ENCODE results near the gene ZNF853.
A peak's percentile ranks its signal among the peaks of the same experiment; 100 is the strongest.

The ZNF853 gene

DNA sequence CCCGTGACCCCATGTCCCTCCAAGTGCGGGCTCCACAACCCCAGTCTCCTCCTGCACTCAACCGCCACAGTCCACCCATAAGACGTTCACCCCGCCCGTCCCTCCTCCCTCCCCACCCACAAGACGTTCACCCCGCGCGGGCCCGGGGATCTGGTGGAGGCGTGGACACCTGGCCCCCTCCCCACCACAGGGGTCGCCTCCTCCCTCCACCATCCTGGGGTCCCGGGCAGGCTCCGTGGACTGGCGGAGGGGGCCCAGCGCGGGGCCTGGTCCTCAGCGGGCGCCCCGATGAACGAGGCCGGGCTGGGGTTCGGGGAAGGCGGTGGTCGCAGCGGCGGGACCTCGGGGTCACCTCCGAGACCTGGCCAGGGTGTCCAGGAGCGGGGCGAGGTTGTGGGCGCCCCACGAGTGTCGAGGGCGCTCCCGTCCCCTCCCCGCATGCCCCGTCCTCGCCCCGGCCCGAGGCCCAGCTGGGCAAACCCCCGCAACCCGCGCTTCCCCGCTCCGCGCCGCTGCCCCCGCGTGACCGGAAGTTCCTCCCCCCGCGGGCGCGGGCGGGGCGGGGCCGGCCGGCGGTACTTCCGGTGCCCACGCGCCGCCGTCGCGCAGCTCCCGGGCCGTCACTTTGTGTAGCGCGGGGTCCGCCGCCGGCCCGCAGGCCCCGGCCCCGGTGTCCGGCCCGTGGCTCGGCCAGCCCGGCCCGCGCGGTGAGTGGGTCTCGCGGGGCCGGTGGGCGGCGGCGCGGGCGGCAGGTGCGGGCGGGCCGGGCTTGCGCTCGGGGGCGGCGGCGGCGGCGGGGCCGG, 21.5 kb downstream of the ZNF853 start, which contains the start of gene ZNF316:
Gene ZNF316, plus strand, starts transcription at position 578 of the 803 bp plus-strand sequence. CDS start 5,092 bp downstream, outside the sequence.
- DNase-seq (ENCODE audit: low spot score) = peak; percentile 82

DNA sequence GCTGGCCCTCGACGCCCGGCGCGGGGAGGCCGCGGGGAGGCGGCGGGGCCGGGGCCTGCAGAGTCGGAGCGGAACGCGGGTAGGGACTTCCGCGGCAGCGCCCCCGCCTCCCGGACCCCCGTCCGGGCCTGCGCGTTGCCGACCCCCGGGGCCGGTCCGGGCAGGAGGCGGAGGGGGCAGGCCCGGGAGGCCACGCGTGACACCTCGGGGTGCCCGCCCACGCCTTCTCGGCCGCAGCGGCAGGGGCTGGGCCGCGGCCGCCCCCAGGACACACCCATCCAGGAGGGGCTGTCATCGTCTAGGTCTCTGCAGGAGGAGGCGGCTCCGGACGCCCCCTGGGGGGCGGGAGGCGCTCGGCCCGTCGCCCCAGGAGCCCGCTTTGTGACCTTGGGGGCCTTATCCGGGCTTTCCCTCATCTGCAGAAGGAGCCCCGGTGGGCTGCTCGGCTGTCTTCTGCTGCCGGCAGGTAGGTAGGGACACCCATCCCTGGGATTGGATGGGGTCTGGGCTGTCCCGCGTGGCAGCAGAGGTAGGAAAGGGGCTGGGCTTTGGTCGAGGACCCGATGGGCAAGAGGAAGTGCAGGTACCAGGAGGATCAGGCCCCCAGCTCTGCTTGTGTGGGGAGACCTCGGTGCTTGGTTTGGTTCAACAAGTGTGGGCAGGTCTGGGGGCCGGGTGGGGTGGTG, 22.3 kb downstream of the ZNF853 start:
- peak; percentile 23 for DNase-seq (ENCODE audit: low spot score)

DNA sequence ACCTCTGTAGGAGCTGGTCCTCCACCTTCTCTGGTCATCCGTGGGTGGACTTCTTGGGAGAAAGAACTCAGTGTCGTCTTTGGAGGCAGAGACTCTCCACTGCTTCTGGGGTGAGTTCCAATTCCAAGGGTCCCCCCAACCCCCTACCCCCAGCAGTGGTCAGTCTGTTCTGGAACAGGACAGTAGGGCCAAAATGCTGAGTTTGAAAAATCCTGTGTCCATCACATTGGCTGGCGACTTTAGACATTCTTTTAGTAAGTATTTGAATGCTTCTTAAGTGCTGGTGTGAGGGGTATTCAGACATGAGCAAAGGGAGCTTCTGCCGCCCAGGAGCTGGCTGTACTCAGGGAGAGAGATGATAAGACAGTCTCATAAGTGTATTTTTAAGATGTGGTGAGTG, 23.6 kb downstream of the ZNF853 start:
- no peak for DNase-seq (ENCODE audit: low spot score)

DNA sequence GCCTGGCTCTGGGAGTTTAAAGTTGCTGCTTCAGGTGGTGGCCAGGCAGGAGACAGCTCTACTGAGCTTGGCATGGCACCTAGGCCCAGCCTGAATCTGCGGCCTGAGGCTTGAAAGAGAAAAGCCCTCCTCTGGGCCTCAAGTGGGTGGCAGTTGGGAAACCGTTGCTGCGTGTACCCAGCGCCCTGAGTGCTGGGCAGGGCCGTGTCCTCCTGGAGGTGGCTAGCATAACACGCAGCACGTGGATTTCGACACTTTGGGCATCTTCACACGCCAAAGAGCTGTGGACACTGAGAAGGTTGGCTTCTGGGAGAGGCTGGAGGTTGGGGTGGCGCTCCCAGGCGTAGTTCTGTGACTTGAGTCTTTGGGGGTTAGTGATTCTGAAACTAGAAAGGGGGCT, 24.2 kb downstream of the ZNF853 start:
- DNase-seq (ENCODE audit: low spot score) = no peak

DNA sequence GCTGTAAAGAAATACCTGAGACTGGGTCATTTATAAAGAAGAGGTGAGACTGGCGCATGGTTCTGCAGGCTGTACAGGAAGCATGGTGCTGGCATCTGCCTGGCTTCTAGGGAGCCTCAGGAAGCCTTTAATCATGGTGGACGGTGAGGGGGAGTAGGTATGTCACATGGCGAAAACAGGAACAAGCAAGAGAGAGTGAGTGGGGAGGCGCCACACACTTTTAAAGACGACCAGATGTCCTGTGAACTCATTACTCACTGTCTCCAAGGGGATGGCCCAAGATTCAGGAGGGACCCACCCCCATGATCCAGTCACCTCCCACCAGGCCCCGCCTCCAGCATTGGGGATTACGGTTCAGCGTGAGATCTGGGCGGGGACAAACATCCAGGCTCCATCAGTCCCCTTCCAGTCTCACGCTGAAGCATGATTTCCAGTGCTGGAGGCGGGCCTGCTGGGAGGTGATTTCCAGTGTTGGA, 24.9 kb downstream of the ZNF853 start:
- DNase-seq (ENCODE audit: low spot score) = peak; percentile 15

DNA sequence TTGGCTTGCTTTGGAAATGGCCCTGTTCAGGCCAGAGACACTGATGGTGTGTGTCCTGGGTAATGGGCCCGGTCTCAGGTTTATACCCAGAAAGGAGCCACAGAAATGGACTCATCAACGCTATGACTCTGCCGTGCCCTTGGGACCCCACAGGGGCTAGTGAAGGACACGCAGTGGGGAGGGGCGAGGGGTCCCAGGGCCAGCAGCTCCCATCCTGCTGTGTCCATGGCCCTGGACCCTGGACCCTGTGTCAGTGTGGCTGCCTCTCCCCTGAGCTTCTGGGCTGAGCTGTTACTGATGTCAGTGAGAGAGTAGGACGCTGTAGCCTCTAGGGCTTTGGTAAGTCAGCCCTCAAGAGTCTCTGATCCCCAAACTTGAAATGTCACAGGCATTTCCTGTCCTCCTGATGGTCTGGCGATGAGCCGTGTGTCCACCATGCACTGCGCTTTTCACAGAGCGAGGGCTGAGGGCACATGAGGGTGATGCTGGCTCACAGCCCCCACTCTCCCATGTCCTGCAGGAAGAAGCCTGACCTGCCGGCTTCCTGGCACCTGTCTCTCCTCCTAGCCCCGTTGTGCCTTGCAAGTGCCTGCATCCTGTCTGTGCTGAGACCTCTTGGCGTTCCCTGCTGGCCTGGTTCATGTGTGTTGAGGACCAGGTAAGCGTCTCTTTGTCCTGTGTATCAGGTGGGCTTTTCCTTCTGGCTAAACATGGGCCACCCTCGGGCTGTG, 26.1 kb downstream of the ZNF853 start:
- no peak for DNase-seq (ENCODE audit: low spot score)

DNA sequence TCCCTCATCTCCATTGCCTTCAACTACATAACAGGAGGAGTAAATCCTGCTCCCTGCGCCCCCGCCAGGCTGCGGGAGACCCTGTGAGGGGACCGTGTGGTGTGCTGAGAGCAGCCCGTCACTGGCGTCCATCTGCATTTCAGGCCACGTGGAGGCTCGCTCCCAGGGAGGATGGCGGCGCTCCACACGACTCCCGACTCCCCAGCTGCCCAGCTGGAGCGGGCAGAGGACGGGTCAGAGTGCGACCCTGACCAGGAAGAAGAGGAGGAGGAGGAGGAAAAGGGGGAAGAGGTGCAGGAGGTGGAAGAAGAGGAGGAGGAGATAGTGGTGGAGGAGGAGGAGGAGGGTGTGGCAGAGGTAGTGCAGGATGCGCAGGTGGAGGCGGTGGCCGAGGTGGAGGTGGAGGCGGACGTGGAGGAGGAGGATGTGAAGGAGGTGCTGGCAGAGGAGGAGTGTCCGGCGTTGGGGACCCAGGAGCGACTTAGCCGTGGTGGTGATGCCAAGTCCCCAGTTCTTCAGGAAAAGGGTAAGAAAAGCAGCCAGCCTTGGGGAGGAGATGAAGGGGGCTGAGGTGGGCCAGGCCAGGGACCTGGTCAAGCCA, 26.9 kb downstream of the ZNF853 start:
- DNase-seq (ENCODE audit: low spot score) = no peak

DNA sequence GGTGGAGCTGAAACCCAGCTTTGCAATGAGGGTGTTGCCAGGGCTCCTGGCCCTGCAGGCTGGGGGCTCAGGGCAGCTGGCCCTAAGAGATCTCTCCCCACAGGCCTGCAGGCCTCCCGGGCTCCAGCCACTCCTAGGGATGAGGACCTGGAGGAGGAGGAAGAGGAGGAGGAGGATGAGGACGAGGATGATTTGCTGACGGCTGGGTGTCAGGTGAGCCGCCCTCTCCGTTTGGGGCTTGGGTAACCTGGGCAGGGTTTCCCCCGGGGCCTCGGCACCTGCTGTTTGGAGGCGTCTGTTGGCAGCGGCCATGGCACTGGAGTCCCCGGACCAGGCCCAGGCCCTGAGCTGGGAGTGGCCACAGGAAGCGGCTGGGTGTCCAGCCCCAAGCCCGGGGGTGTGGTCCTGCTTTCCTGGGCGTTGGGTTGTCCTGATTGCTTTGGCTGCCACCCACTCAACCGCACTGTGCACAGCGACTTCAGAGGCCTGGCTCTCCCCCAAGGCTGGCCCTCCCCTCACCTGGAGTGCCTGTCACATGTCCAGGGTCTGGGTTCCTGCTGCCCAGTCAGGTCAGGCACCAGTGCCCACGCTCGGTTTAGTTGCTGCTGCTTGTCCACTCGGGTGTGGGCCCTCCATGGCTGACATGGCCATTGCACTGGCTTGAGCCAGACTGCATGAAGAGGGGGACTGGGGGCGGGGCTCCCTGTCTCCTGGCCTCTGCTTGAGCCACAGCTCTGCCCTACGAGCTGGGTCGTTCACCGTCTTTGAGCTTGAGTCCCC, 27.6 kb downstream of the ZNF853 start:
- DNase-seq (ENCODE audit: low spot score) = no peak

DNA sequence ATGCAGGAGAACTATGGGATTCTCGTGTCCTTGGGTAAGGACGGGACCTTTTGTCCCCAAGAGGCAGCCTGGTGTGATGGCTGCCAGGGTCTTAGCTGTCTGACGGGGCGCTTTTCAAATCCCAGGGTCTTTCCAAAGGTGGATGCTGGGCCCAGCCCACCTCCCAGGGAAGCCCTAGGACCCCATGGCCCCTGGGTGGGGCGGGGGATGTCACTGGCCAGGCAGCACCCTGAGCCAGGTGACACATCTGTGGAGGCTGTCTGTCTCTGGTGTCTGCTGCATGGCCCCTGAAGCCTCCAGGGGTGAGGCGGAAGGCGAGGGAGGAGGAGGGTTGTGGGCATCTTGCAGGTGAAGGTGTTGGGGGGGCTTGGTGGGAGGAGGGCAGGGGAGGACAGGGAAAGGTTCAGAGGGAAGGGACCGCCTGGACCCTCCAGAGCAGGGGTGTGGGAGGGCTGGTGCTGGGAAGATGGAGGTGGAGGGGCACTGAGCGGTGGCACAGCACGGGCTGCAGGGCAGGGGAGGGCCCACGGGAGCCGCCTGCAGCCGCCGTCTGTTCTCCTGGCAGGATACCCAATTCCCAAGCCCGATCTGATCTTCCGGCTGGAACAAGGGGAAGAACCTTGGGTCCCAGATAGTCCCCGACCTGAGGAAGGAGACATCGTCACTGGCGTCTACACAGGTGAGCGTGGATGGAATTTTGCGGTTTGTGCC, 28.7 kb downstream of the ZNF853 start:
- DNase-seq (ENCODE audit: low spot score) = no peak

DNA sequence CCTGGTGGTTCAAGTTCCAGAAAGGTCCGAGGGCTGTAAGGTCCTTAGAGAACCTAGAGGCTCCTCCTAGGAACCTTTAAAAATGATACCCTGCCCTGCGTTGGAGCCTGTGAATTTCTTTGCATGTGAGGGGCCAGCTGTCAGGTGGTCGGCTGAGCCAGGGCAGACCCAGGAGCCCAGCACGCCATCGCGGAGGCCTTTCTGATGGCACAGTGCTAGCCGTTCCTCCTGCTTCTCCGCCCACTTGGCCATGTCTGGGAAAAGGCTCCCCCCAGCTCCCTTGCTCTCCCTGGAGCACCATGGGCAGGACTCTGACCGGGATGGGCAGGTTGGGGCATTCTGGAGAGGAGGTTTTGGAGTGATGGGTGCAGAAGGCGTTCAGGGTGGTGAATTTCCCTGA, 29.3 kb downstream of the ZNF853 start:
- no peak for DNase-seq (ENCODE audit: low spot score)

DNA sequence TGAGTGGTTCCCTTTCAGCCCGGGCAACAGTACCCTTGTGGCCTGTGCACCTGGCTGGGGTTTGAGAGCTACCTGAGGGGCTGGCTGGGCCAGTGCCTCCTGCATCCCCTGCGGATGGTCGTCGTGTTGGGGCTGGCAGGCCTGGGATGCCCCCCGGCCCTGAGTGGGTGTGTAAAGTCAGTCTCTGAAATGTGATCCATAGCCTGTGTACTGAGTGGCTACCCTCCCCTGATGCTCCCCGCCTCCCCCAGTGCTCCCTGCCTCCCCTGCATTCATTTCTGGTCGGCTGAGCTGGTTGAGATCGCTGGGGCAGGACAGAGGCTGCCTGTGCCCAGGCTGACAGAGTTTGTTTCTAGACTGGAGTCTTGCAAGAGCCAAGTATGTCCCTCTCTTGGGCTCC, 31.1 kb downstream of the ZNF853 start:
- no peak for DNase-seq (ENCODE audit: low spot score)

DNA sequence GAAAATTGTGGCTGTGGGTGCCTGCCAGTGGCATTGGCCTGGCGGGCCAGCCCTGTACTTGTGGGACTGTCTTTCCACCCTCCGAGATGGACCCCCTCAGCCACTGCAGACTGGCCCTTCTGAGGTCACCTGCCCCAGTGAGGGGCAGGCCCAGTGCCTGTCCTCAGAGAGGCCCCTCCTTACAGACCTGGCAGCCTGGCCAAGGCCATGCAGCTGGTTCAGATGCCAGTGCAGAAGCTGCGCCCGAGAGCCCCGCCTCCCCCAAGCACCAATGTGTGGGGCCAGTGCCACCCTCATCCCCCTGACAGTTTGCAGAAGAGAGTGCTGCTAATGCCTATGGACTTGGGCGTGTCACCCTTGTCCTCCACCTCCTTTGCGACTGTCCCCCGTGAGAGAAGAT, 31.7 kb downstream of the ZNF853 start:
- no peak for DNase-seq (ENCODE audit: low spot score)

DNA sequence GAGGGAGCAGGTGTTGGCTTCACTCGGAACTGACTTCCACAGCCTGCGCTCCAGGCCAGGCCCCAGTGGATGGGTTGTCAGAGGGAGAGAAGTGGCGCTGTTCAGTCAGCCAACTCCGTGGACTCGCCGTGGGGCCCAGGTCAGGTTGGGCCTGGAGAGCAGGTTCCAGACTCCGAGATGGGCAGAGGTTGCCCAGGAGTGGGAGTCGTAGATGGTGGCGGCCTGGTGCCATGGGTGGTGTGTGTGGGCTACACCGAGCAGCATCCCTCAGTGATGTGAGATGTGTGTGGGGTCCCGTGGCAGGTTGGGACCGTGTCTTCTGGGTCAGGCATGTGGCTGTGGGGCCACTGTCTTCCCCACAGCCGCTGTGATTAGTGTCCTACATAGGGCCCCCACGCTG, 32.1 kb downstream of the ZNF853 start:
- no peak for DNase-seq (ENCODE audit: low spot score)

DNA sequence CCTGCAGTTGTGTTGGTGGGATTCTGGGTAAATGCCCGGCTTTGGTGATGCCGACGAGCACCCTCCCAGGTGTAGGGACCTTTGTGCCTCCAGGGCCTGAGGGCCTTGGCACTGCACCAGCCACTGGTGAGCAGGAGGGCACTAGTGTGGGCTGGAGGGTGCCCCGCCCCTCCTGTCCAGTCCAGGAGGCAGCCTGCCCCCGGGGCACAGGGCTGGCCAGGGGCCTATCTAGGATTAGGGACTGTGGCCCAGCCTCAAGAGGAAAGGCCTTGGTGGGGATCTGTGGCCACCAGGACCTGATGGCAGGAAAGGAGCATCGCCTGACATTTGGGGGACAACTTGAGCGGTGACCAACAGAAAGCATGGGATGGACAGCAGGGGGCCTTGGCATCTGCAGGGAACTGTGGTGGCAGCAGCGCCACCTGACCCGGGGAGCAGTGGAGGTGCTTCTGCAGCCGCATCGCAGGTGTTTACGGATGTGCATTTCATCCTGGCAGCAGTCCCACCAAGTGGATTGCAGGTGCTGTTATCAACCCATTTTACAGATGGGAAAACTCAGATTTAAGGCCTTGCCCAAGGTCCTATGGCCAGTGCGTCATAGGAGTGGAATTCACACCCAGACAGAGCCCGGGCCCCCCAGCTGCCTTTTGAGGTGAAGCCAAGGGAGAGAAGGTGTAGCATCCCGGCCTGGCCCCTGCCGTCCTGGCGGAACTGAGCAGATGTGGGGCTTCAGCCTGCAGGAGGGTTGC, 32.8 kb downstream of the ZNF853 start:
- no peak for DNase-seq (ENCODE audit: low spot score)

DNA sequence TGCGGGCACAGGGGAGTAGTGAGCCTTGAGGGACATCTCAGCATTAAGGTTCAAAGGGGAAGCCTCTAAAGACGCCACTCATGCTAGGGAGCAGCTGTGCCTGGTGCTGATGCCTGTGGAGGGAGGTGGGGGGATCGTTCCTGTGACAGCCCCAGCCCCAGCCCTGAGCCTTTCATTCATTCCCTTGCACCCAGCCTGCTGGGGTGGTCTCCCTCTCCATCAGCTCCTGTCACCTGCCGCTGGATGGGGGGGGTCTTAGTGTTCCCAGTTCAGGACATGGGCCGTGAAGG, 33.4 kb downstream of the ZNF853 start:
- DNase-seq (ENCODE audit: low spot score) = no peak

DNA sequence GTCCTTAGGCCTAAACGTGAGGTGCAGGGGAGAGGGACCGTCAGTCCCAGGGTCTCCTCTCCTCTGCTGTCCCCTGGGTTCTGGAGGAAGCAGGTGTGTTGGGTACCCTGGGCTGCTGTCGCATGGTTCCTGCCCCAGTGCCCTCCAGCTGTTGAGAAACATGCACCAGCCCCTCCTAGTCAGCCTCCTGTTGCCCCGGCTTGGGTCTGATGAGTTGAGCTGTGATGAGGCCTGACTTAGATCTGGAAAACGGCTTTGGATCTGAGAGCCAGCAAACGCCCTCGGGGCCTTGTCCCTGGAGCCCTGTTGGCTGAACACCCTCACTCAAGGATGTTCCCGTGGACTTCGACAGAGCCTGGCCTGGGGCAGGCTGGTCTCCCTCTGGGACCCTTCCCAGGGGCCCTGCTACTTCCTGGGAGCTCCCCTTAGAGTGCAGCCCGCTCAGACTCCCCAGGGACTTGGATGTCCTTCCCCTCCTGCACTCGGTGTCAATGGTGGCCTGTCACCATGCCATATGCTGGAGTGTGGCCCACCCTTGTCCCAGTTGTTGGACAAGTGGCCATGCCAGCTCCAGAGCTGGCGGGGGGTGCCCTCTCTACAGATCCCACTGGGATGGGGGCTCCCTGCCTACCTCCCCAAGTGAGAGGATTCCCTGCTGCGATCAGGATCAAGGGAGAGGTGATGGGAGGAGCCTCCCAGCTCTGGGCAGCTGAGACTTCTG, 34.0 kb downstream of the ZNF853 start:
- DNase-seq (ENCODE audit: low spot score) = no peak

DNA sequence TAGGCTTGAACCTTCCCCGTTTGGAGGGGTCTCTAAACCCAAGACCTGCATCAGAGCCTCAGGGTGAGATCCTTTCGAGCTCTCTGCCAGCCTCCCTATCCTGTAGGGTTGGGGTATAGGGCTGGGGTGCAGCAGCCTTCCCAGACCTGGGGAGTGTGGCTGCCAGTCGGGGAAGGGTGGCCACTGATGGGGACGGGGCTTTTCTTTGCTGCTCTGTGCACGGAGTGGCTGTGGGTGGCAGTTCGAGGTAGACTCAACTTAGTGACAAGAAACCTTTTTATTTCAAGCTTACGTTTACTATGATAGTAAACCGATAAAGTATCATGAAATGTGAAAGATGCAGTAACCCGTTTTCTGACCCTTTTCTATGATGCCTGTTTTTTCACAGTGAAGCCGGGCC, 34.7 kb downstream of the ZNF853 start:
- DNase-seq (ENCODE audit: low spot score) = no peak

DNA sequence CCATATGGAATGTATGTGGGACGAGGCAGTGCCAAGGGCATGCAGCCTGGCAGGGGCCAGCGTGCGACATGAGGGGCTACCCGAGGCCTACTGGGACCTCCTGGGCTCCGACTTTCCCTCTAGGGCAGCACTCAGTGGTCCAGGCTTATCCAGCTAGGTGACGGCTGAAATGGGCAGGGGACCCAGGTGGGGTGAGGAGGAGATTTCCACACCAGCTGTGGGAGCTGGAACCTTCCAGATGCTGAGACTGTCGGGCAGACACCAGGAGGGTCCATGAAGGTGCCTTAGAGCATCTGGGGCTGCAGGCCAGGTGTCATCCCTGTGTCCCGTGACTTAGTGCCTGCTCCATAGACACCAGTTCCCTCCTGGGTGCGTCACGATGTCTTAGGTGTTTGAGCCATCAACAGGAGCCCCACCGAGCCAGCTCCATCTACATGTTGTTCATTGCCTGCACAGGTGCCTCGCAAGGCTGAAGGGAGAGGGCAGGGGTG, 35.2 kb downstream of the ZNF853 start:
- no peak for DNase-seq (ENCODE audit: low spot score)

DNA sequence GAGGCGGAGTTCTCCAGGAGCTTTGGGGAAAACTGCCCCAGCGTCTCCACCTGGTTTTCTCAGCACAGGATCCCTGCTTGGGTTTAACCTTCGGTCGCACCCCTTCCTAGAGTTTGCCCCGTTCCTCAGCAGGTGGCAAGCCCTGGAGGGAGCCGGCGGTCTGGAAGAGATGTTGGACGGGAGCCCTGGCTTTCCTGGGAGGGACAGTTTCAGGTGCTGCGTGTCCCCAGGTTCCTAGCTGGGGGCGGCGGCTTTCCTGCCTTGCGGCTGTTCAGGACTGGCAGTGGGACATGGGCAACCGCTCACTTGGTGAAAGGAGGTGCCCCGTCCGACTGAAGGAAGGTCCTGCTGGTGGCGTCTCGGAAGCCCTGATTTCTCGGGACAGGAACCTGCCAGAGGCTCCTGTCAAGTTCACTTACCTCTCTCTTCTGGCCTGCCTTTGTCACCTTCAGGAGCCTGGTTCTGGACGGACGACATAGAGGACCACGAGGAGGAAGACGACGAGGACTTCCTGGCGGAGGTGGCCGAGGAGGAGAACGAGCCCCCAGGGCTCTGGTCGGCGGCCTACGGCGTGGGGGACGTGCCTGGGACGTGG, 36.5 kb downstream of the ZNF853 start:
- no peak for DNase-seq (ENCODE audit: low spot score)

All from COLO829 (cell line).